Measurements from ENCODE around the gene MTCL1. TPM values are rescaled to one million over a fixed set of nuclear protein-coding genes. Genes with fewer than 3 reads are reported as not detected.

The MTCL1 gene
- total RNA-seq, 1 donor from 2014 or later, result 54.4 TPM

DNA sequence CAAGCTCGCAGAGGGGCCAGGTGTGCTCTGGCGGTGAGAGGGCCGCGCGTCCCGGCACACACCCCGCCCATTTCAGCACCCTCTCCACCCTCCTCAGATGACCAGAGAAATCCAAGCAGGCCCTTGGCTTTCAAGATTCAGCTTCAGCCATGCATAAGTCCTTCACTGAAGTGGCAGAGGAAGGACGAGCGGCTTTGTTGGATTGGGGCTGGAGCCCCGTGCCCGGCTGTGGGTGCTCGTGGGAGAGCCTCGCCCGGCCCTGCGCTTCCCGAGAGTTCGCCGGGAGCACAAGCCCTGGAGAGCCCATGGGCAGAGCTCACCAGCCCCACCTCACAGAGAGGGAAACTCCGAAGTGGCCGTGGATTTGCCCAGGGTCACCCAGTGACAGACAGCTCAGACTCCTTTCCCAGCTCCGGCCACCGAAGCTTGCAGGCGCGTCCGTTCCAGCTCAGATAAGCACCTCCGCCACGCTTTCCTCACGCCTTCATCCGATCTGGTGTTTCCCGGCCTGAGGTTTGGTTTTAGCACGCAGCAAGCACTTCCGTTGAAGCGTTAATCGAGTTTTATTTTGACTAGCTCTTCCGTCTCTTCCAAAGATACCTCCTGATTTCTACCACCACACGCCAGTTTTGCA, 45.6 kb upstream of the MTCL1 start:
- H3K36me3 Mint-ChIP-seq (ENCODE audit: low read depth), result no peaks in the 10 kb centered on the region
- H3K27me3 Mint-ChIP-seq (ENCODE audit: low read depth), result no peaks in the 10 kb centered on the region
- no peak overlapping the region for H3K27ac Mint-ChIP-seq (ENCODE audit: unreplicated experiment)
- DNase-seq (ENCODE audit: low spot score), result no peak
- H3K9me3 Mint-ChIP-seq (ENCODE audit: low read depth), result no peaks in the 10 kb centered on the region
- TF ChIP-seq, protein P1, sequence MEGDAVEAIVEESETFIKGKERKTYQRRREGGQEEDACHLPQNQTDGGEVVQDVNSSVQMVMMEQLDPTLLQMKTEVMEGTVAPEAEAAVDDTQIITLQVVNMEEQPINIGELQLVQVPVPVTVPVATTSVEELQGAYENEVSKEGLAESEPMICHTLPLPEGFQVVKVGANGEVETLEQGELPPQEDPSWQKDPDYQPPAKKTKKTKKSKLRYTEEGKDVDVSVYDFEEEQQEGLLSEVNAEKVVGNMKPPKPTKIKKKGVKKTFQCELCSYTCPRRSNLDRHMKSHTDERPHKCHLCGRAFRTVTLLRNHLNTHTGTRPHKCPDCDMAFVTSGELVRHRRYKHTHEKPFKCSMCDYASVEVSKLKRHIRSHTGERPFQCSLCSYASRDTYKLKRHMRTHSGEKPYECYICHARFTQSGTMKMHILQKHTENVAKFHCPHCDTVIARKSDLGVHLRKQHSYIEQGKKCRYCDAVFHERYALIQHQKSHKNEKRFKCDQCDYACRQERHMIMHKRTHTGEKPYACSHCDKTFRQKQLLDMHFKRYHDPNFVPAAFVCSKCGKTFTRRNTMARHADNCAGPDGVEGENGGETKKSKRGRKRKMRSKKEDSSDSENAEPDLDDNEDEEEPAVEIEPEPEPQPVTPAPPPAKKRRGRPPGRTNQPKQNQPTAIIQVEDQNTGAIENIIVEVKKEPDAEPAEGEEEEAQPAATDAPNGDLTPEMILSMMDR (IDR thresholded peaks at IDR 0.05), result no peak
- H3K4me3 Mint-ChIP-seq (ENCODE audit: unreplicated experiment), result no peak overlapping the region
- H3K4me1 Mint-ChIP-seq (ENCODE audit: low read depth), result peaks cover 31% of the 10 kb centered on the region

DNA sequence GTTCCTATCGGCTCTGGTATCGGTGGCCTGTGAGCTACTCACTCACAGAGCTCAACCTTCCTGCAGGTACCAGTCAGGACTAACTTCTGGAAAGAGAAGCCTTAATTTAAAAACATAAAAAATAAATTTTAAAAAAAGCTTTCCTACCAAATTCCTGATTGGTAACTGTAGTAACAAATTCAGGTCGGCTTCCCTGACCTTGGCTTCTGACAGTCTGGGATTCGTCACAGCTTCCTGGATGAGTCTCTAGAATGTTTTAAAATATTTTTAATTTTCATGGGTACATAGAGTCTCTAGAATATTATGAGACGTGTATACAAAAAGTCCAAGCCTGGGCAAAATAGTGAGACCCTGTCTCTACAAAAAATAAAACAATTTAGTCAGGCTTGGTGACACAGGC, 45.0 kb upstream of the MTCL1 start:
- peaks cover 31% of the 10 kb centered on the region for H3K4me1 Mint-ChIP-seq (ENCODE audit: low read depth)
- TF ChIP-seq, protein P1 (IDR thresholded peaks at IDR 0.05), result no peak
- no peaks in the 10 kb centered on the region for H3K36me3 Mint-ChIP-seq (ENCODE audit: low read depth)
- DNase-seq (ENCODE audit: low spot score), result no peak
- no peak overlapping the region for H3K27ac Mint-ChIP-seq (ENCODE audit: unreplicated experiment)
- H3K9me3 Mint-ChIP-seq (ENCODE audit: low read depth), result no peaks in the 10 kb centered on the region
- no peak overlapping the region for H3K4me3 Mint-ChIP-seq (ENCODE audit: unreplicated experiment)
- H3K27me3 Mint-ChIP-seq (ENCODE audit: low read depth), result no peaks in the 10 kb centered on the region

DNA sequence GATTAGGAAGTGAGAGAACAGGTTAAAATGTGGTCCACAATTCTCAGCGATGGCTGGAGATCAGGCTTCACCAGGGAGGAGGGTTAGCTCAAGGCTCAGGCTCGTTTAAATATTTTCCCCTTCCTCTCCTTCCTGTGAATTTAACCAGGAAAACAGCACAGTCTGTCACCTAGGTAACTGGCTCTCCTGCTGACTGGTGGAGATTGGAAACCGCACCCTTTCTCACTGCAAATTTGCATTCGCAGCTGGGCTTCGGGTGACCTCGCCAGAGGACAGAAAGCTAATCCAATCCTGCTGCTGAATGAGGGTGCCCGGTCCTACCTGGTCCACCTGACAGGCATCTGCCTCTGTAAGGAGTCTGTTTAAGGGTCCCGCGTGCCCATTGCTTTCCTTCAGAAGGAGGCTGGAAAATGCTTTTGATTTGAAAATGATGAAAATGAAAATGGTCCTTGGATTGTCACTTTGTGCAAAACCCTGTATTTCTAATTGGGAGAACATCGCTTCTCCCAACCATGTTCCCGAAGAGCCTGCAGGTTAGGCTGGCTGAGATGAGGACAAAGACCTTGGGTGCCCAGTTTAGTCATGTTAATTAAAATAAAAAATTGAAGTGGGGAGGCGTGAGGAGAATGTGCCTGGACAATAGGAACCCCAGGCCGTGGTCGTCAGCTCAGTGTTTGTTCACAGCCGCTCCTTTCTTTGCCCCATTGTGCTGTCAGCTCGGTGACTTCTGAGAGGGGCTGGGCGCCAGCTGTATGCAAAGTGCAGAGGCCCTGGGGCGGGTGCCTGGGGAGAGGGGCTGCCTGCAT, 43.4 kb upstream of the MTCL1 start:
- peaks cover 29% of the 10 kb centered on the region for H3K4me1 Mint-ChIP-seq (ENCODE audit: low read depth)
- H3K27me3 Mint-ChIP-seq (ENCODE audit: low read depth), result no peaks in the 10 kb centered on the region
- H3K36me3 Mint-ChIP-seq (ENCODE audit: low read depth), result no peaks in the 10 kb centered on the region
- H3K9me3 Mint-ChIP-seq (ENCODE audit: low read depth), result no peaks in the 10 kb centered on the region
- H3K4me3 Mint-ChIP-seq (ENCODE audit: unreplicated experiment), result no peak overlapping the region
- TF ChIP-seq, protein P1 (IDR thresholded peaks at IDR 0.05), result no peak
- no peak for DNase-seq (ENCODE audit: low spot score)
- H3K27ac Mint-ChIP-seq (ENCODE audit: unreplicated experiment), result no peak overlapping the region

DNA sequence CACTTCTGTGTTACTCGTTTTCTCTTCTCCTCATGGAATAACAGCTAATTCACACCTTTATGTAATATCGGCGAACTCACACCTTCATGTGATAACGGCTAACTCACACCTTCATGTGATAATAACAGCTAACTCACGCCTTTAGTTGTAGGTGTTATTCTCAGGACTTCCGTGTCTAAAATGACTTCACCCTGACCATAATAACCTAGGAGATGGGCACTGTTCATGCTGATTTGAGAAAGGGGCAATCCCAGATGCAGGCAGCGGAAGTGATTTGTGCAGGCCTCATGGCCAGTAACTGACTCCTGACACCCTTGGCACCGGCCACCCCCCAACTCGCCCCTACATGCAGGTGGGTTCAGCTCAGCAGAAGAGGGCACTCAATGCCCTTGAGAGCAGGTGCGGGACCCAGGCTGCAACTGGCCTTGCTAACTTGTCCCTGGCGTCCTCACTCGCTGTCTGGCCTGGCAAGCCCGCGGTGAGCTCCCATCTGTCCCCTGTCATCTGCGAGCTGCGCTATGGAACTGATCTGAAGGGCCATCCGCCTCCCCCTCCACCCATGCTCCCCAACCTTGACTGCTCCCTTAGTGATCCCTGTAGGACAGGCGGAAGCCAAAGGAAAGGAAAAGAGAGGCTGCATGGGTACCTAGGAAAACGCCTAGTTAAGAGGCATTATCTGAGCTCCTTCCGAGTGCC, 42.6 kb upstream of the MTCL1 start:
- Mint-ChIP-seq H3K36me3 (ENCODE audit: low read depth) (no peaks in the 10 kb centered on the region), H3K9me3 (ENCODE audit: low read depth) (no peaks in the 10 kb centered on the region), H3K4me1 (ENCODE audit: low read depth) (peaks cover 26% of the 10 kb centered on the region), H3K27me3 (ENCODE audit: low read depth) (no peaks in the 10 kb centered on the region), H3K27ac (ENCODE audit: unreplicated experiment) (no peak overlapping the region), H3K4me3 (ENCODE audit: unreplicated experiment) (no peak overlapping the region)
- no peak for DNase-seq (ENCODE audit: low spot score)
- TF ChIP-seq, protein P1 (IDR thresholded peaks at IDR 0.05), result no peak

DNA sequence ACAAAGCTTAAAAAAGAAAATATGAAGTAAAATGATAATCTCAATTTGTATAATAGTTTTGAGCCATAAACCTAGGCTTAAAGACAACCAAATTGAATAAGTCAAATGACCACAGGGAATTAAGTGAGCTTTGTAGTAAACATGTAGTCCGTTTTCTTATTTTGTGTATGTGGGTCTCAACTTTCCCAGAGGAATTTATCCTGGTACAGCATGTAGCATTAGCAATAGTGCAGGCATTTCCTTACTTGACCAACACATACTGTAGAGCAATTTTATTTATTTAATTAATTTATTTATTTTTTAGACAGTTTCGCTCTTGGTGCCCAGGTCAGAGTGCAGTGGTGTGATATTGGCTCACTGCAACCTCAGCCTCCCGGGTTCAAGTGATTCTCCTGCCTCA, 37.5 kb upstream of the MTCL1 start:
- TF ChIP-seq, protein P1 (IDR thresholded peaks at IDR 0.05), result no peak
- DNase-seq (ENCODE audit: low spot score), result no peak
- H3K36me3 Mint-ChIP-seq (ENCODE audit: low read depth), result no peaks in the 10 kb centered on the region
- no peak overlapping the region for H3K4me3 Mint-ChIP-seq (ENCODE audit: unreplicated experiment)
- peaks cover 12% of the 10 kb centered on the region for H3K4me1 Mint-ChIP-seq (ENCODE audit: low read depth)
- no peak overlapping the region for H3K27ac Mint-ChIP-seq (ENCODE audit: unreplicated experiment)
- H3K9me3 Mint-ChIP-seq (ENCODE audit: low read depth), result no peaks in the 10 kb centered on the region
- no peaks in the 10 kb centered on the region for H3K27me3 Mint-ChIP-seq (ENCODE audit: low read depth)

Measured in chondrocyte (in vitro differentiated cells).